PFSK-1 (cell line): ENCODE measurements around the gene SLC43A1.

ENCODE experiments used
- FOXP2 ChIP-seq: optimal IDR thresholded peaks from 2 replicates; pipeline ENCODE3; 2011; ENCODE audit warnings: borderline replicate concordance, control low read depth, inconsistent platforms; ENCODE audit not compliant: insufficient read depth; ENCODE audit errors: extremely low read length, extremely low read depth
- POLR2AphosphoS5 ChIP-seq: IDR thresholded peaks from 2 replicates; pipeline ENCODE4 v1.6.1; 2012; ENCODE audit warnings: low read depth, mild to moderate bottlenecking, control low read depth, low read length, moderate library complexity
- SIN3A ChIP-seq: IDR thresholded peaks from 2 replicates; pipeline ENCODE4 v1.6.1; 2012; ENCODE audit warnings: mild to moderate bottlenecking, low read length, moderate library complexity, borderline replicate concordance; ENCODE audit not compliant: insufficient read depth
- TAF1 ChIP-seq: IDR thresholded peaks from 2 replicates; pipeline ENCODE4 v1.6.1; 2012; ENCODE audit warnings: low read length, control low read depth, borderline replicate concordance; ENCODE audit not compliant: insufficient read depth
- TF ChIP-seq, protein P1 (sequence below), 2 experiments: IDR thresholded peaks; 2 replicates each; pipeline versions ENCODE4 v1.6.1 to v1.8.0; 2011 to 2012; ENCODE audit warnings: low read depth in 2 of 2, low read length in 2 of 2, control low read depth in 1 of 2, inconsistent platforms in 1 of 2, mild to moderate bottlenecking in 1 of 2, moderate library complexity in 1 of 2; ENCODE audit not compliant: insufficient read depth in 1 of 2

SLC43A1 gene

DNA sequence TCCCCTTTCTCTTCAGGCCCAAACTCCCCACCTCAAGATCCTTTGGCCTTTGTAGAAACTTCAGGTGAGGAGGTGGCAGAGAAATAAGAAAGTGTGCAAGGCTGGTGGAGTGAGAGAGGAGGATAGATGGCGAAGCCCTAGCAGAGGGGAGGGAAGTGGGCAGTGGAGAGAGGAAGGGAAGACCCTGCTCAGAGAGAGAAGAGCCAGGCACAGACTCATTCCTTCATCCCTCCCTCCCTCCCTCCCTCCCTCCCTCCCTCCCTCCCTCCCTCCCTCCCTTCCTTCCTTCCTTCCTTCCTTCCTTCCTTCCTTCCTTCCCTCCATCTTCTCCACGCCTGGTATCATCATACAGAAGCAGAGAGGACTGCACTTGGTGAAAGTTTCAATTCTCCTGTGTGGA, 34.2 kb downstream of the SLC43A1 start:
- TF ChIP-seq TAF1: no peak
- TF ChIP-seq FOXP2: no peak
- TF ChIP-seq SIN3A: no peak
- TF ChIP-seq, protein P1, sequence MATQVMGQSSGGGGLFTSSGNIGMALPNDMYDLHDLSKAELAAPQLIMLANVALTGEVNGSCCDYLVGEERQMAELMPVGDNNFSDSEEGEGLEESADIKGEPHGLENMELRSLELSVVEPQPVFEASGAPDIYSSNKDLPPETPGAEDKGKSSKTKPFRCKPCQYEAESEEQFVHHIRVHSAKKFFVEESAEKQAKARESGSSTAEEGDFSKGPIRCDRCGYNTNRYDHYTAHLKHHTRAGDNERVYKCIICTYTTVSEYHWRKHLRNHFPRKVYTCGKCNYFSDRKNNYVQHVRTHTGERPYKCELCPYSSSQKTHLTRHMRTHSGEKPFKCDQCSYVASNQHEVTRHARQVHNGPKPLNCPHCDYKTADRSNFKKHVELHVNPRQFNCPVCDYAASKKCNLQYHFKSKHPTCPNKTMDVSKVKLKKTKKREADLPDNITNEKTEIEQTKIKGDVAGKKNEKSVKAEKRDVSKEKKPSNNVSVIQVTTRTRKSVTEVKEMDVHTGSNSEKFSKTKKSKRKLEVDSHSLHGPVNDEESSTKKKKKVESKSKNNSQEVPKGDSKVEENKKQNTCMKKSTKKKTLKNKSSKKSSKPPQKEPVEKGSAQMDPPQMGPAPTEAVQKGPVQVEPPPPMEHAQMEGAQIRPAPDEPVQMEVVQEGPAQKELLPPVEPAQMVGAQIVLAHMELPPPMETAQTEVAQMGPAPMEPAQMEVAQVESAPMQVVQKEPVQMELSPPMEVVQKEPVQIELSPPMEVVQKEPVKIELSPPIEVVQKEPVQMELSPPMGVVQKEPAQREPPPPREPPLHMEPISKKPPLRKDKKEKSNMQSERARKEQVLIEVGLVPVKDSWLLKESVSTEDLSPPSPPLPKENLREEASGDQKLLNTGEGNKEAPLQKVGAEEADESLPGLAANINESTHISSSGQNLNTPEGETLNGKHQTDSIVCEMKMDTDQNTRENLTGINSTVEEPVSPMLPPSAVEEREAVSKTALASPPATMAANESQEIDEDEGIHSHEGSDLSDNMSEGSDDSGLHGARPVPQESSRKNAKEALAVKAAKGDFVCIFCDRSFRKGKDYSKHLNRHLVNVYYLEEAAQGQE (IDR thresholded peaks at IDR 0.05; ENCODE audit: insufficient read depth in 1 of 2, low read depth in 2 of 2, low read length in 2 of 2): no peak

DNA sequence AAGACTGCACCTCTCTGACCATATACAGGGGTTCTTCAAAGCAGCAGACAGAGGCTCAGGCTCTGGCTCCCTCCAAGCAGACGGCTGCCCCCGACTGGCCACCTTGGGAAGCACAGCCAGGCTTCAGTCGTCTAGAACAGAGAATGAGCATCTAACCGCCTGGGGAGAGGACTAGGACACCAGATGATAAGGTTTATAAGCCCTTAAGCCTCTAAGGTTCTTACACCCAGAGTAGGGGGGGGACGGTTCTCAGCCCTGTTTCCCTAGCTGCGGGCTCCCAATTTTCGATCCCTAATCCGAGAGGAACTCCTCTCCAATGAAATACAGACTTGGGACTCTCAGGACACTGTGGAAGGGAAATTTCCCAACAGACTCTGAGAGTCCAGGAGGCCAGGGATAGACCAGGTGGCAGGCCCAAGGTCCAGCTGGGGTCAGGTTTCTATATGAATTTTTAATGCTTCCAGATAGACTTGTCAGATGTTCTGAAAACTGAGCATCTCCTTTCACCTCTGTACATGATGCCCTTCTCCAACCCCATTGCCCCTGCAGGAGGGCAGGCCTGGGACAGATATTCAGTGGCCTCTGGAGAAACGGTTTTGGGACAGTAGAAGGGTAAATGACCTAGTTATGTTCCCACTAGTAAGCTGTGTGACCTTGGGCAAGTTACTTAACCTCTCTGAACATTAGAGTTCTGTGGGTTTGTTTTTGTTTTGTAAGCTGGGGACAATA, 34.9 kb downstream of the SLC43A1 start:
- TF ChIP-seq TAF1 (no peak), SIN3A (no peak), POLR2AphosphoS5 (no peak), FOXP2 (no peak)
- TF ChIP-seq, protein P1 (IDR thresholded peaks at IDR 0.05; ENCODE audit: insufficient read depth in 1 of 2, low read depth in 2 of 2, low read length in 2 of 2): no peak

DNA sequence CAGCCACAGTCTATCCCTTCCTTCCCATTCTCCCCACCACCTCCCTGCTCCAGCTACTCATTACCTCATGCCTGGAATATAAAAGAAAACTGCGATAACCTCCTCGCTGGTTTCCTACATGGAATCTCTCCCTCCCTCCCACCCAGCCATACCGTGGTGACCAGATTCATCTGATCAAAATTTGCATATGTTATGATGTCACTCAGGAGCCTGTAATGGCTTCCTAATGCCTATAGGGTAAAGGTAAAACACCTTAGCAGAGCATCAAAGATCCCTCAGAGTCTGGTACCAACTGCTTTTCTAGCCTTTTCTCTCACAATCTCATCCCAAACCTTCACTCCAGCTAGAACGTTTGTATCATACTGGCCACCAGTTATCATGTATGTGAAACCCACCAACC, 35.6 kb downstream of the SLC43A1 start:
- TF ChIP-seq FOXP2 (no peak), TAF1 (no peak), POLR2AphosphoS5 (no peak), SIN3A (no peak)
- TF ChIP-seq, protein P1 (IDR thresholded peaks at IDR 0.05; ENCODE audit: insufficient read depth in 1 of 2, low read depth in 2 of 2, low read length in 2 of 2): no peak

DNA sequence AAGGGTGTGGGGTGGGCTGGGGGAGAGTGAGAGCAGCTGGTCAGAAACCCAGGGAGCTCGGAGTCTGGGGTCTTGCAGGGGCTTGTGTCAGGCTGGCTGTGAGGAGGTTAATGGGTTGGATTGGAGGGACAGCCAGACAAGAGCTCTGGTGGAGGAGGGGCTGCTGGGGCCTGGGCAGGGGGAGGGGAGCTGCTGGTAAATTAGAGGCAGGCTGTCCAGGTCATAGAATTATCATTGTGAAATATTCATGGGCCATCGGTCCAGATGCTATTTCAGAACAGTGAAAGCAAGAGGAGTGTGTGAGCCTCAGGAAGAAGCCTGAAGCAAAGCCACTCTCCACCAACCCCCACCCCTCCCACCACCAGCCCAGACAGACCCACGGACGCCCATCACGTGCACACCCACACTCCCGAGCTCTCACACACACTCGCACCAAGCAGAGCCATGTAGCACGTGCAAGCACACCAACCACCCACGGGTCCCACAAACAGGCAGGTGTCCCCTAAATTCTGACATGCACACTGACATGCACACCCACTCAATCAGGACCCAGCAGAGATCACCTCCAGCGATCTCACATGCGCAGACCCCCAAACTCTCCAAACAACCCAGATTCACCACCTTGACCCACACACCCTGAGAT, 36.4 kb downstream of the SLC43A1 start:
- TF ChIP-seq, protein P1 (IDR thresholded peaks at IDR 0.05; ENCODE audit: insufficient read depth in 1 of 2, low read depth in 2 of 2, low read length in 2 of 2): no peak
- no peak for TF ChIP-seq FOXP2
- no peak for TF ChIP-seq TAF1
- no peak for TF ChIP-seq SIN3A
- no peak for TF ChIP-seq POLR2AphosphoS5
